DOHH2 (cell line): ENCODE measurements around the gene ROBO2.

Experiments
- CTCF ChIP-seq: fragments of 200-600 bp; sonication (generic); IDR thresholded peaks from one replicate; pipeline ENCODE4 v1.5.1; 2014; ENCODE audit warnings: antibody characterized with exemption, mild to moderate bottlenecking, low read depth, low read length; ENCODE audit not compliant: poor library complexity, severe bottlenecking
- EZH2phosphoT487 ChIP-seq: fragments of 200-600 bp; sonication (generic); IDR thresholded peaks from 2 replicates; pipeline ENCODE4 v1.6.1; 2017; ENCODE audit warnings: borderline replicate concordance, mild to moderate bottlenecking, antibody characterized with exemption, low read length, moderate library complexity, mixed read lengths

GRCh38 chr3:77466562-77467115, 426.7 kb downstream of the ROBO2 start:
- TF ChIP-seq CTCF: no peak
- TF ChIP-seq EZH2phosphoT487: no peak
